ENCODE results near the gene EME2. TPM values are rescaled to one million over a fixed set of nuclear protein-coding genes. Genes with fewer than 3 reads are reported as not detected.

The EME2 gene
- total RNA-seq, 1 donor from 2014 or later: 7.1 TPM

DNA sequence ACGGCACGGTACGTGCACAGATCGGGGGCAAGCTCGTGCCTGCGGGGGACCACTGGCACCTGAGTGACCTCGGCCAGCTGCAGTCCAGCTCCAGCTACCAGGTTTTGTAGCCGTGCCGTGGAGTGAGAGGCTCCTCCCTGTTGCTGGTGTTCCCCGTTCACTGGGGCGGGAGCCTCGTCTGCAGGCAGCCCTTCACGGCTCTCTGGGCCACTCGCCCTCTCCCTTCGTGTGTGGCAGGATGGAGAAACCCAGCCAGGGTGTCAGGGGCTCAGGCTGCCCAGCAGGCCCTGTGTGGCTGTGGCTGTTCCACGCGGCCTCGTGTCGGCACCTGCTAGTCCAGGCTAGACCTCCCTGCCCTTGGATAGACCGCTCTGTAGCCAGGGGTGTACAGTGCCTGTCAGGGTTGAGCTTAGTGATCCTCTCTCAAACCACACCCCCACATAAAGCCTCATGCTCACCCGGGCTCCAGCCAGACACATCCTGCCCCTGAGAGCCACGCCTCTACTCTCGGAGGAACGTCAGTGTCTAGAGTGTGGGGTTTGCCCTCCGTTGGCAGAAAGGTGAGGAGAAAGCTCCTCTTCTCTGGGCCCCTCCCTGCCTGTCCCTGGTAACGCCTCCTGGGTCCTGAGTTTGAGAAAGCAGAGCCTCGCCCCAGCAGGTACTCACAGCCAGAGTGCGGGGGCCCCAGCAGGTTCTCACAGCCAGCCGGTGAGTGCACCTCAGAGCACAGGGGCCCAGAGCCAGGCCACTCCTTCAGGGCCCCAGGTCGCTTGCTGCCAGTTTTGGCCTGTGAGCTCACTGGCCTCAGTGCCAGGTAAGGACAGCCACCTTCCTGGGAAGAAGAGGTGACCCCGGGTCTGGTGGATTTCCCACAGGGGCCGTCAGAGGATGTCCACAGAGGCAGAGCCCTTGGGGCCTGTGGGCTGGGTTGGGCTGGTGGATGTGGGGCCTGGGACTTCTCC lies 29.0 kb upstream of the EME2 start:
- intact Hi-C loops (cut with DNase I): no loop called here
- DNase-seq (no peak), ATAC-seq (ENCODE audit: poor library complexity) (no peak)

DNA sequence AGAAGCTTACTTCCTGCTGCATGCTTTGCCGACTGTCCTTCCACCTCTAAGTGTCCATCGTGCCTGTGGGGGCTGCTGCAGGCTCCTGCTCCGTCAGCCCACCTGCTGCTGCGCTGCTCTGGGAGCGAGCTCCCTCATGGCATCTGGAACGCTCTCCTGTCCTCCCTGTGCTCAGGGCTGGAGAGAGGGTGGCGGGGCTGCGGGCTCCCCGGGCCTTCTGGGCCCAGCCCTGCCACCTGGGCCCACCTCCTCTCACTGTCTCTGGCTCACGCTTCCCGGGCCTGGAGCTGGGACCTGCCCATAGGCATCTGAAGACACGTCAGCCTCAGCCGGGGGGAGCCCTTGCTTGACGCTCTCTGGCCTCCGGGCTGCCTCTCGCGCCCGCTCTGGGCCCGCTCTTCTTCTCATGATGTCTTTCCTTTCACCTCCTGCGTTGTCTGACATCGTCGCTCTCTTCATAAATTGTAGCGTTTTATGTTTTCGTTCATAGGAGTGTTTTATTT lies 28.2 kb upstream of the EME2 start:
- ATAC-seq (ENCODE audit: poor library complexity): no peak
- no peak for DNase-seq
- intact Hi-C loops (cut with DNase I): no loop called here

DNA sequence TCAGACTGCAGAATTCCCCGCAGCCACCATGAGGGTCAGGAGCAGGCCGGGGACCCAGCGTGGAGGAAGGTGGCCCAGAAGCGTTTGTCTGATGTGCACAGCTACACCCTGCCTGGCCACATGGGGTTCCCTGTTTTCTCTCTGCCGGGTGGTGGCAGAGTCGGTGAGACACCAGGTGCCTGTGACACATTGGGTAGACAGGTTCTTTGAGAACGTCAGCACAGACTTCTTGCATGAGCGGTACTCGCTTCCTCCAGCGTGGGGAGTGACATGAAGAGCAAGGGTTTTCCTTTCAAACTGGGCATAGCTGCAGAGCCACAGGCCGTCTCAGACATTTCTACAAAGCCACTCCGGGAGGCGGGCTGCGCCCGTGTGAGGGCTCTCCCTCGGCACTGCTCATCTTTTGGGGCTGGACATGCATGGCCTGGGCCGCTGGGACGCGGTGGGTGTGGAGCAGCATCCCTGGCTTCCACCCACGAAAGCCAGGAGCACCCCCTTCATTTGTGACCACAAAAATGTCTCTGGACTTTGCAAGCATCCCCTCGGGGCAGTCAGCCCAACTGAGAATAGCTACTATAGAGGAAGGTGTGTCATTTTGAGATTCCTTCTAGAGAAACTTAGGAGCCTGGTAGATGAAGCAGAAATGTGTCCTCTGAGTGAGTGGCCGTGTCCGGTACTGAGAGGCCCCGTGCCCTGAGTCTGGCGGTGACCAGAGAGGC lies 27.3 kb upstream of the EME2 start:
- ATAC-seq (ENCODE audit: poor library complexity): no peak
- DNase-seq: no peak
- intact Hi-C loops (cut with DNase I): no loop called here

DNA sequence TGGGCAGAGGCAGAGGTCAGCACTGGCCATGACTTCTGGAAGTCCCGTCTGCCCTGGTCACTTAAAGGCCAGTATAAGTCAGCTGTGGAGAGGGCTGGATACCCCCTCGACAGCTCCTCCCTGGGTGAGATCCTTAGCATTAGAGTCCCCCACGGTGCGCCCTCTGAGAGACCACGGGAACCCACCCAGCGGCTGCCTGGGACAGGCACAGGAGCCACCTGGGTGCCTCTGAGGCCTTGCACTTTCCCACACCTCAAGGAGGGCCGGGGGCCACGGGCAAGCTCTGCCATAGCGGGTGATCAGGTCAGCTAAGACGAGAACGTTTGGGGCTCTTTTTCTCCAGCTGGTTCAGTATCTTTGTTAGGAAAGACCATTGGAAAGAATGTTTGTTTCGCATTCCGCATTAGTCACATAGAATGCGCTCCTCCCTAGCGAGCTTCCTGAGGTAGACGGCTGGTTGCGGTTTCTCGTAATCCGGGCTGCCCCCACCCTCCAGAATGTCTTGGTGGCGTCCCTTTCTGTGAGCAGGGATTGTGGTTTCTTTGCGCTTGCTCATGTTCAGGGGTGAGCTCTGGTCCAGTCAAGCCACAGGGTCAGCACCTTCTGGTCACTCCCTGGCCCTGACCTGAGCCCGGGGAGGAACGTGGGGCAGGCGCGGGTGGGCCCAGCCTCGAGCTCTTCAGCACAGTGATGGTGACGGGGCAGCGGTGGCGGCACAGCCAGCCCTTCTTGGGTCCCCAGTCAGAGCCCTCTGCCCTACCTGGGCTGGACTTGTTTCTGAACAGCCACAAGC lies 26.5 kb upstream of the EME2 start:
- DNase-seq: no peak
- no peak for ATAC-seq (ENCODE audit: poor library complexity)
- intact Hi-C loops (cut with DNase I): no loop called here

DNA sequence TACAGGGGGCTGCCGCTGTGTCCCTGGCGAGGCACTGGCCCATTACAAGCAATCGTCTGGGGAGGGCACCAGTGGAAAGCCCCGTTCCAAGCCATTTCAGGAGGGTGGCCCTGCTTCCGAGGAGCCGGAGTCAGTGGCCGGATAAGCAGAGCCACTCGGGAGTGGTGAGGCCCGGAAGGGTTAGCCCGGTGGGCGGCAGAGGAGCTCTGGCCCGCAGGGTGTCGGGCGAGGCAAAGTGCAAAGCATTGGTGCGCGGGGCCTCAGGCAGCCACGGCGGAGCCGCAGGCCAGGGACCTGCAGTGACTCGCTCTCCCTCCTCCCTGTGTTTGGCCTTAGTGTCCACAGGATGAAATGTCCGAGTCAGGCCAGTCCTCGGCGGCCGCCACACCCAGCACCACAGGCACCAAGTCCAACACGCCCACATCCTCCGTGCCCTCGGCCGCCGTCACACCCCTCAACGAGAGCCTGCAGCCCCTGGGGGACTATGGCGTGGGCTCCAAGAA lies 25.9 kb upstream of the EME2 start:
- intact Hi-C loops (cut with DNase I): no loop called here
- ATAC-seq (ENCODE audit: poor library complexity) (no peak), DNase-seq (no peak)

DNA sequence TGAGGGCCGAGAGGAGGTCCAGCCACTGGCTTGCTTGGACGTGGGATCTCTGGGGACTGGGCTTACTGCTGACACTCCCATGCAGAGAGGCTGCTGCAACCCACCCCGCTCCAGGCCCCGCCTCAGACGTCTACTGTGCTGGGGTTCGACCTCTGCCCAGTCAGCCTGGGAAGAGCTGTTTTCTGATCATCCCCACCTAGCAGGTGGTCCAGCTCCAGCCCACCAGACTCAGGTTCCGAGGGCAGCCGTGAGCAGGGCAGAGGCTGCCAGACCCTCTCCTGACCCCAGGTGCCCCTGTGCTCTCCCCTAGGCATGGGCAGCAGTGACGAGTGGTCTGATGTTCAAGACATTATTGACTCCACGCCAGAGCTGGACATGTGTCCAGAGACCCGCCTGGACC lies 24.7 kb upstream of the EME2 start:
- DNase-seq (no peak), ATAC-seq (ENCODE audit: poor library complexity) (no peak)
- intact Hi-C loops (cut with DNase I): no loop called here

DNA sequence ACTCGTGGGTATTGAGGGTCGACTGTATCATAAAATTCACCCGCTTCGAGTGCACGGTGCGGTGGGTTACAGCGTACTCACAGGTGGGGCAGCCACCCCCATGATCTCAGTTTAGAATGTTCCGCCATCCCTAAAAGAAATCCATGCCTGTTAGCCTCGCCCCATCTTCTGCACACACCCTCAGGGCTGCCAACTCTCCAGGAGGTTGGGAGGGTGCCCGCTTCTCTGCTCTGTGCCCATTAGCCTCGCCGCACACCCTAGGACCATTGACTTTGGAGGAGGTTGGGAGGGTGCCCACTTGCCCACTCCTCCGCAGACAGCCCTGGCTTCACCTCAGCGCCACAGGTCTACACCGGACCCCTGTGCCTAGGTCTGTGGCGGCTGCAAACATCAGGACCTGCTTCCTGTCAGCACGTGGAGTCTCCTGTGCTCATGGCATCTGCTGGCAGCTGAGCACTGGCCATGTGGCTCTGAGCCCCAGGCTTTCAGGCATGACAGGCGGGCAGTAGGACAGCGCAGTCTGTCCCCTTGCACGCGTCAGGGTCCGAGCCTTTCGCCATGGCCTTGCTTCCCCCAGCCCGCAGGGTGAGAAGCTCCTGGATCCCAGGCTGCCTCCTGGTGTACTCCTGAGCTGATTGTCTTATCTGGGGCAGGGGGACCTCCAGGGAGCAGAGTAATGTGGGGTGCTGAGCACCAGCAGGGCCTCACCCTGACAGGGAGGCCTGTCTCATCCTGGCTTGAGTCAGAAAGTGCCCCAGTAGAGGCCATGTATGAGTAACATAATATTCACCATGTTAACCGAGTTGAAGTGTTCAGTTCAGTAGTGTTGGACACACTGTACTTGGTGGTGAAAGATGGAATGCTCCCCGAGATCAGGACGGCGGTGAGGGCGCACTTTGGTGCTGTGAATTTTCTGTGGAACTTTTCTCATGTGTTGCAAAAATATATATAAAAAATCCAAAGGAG lies 23.2 kb upstream of the EME2 start:
- ATAC-seq (ENCODE audit: poor library complexity) (no peak), DNase-seq (no peak)
- intact Hi-C loops (cut with DNase I): no loop called here

DNA sequence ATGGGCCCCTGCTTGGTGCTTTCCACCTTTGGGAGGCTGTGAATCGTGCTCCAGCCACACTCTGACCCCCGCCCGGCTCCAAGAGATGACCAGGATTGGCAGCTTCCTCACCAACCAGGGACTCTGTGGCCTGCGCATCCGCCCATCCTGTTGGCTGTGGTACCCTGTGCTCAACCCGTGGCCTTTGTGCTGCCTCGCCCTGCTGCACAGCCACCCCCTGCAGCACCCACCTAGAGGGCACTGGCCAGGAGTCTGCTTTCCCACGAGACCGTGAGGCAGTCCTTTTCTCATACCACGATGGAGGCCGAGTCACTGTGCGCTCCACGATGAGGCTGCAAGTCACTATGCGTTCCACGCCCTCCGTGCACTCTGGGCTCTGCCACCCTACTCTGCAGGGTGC lies 20.7 kb upstream of the EME2 start:
- DNase-seq (no peak), ATAC-seq (ENCODE audit: poor library complexity) (no peak)
- intact Hi-C loops (cut with DNase I): no loop called here

DNA sequence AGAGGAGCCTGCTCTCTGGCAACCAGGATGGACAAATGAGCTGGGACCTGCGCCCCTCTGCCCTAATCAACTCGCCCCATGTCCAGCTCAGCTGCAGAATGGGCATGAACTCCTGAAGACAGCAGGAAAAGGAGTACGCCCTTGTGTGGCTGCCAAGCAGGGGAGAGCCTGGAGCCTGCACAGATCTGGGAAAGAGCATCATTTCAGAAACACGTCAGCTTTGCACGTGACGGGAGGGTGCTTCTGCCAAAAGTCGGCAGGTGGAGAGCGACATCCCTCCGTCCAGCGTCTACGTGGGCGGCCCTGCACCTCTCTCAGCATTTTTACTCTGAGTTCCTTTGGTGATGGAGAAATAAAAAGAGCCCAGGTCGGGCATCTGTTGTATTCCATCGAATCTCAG lies 19.8 kb upstream of the EME2 start:
- DNase-seq: no peak

DNA sequence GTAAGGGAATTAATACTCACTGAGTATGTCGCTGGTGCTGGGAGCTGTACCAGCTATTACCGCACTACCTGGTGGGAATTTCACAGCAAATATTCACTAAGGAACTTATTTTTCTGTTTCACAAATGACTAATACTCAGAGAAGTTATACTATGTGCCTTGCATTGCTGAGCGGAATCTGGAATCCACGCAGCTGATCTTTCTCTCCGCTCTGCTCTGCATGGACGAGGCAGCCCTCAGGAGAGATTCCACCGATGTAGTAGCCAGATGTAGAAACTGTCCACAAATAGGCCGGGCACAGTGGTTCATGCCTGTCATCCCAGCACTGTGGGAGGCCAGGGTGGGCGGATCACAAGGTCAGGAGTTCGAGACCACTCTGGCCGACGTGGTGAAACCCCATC lies 18.4 kb upstream of the EME2 start:
- ATAC-seq (ENCODE audit: poor library complexity) (no peak), DNase-seq (no peak)
- intact Hi-C loops (cut with DNase I): no loop called here

More for the DNA sequence above, 19.8 kb upstream of the EME2 start:
- intact Hi-C loops (cut with DNase I): no loop called here
- no peak for ATAC-seq (ENCODE audit: poor library complexity)

DNA sequence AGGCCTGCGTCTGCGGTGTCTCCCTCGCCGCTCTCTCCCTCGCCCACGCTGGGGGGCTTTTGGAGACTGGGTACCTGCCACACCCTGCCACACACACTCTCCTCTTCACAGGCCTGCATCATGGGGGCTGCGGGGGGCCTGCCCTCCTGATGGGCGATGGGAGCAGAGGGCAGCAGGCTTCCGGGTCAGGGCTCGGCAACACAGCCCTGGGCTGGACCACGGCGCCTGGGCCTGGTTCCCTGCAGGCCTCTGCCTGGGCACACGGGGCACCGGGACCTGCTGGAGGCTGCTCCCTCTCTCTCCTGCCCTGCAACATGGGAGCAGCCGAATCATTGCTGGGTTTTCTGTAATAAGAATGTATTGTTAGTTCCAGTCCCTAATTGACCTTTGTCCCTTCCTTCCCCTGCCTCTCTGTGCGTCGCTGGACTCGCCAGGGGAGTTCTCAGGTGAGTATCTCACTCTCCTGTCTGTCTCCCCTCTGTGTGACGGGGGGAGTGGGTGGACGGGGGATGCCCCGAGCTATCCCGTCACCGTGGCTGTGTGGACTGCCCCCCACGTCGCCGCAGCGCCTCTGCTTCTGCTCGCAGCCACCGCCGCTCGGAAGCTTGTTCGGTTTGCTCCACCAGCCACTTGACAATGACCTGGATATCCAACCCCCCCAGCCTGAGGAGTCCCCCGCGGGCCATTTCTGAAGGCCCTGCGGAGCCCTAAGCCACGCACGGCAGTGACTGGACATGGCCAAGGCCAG lies 14.7 kb upstream of the EME2 start:
- intact Hi-C loops (cut with DNase I): no loop called here
- no peak for DNase-seq
- no peak for ATAC-seq (ENCODE audit: poor library complexity)

DNA sequence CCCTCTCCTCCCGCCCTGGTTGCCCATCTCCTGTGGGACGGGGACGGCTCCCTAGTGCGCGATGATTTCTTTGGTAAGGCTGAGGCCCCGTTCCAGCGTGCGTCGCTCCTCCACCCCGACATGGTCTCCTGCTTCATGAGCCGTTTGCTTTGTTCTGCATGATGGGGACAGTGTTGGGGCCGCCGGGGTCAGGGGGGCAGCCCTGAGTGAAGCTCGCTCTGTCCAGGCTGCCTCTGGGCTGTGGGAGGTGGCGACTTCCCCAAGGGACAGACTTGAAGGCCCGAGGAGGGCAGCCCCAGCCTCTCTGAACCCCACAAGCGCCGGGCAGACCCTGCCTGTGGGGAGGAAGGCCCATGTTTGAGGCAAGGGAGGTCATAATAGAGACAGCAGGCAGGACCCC lies 13.7 kb upstream of the EME2 start:
- intact Hi-C loops (cut with DNase I): no loop called here
- ATAC-seq (ENCODE audit: poor library complexity): no peak
- no peak for DNase-seq

DNA sequence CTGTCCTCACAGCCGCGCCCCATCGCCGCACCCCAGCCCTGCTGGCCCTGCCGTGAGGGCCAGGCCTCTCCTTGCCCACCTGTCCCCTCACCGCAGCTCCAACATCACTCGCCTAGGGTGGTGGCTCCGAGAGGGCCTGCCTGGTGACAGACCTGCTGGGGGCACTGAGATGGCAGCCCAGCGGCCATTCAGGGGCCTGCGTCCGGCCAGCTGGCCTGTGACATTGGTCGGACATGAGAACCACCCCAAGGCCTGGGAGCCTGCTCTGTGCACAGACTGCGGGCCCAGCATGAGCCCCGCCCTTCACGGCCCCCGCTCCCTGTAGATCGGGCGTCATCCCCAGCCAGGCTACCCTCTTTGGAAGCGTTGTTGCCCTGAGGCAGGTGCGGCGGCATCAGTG lies 13.1 kb upstream of the EME2 start:
- DNase-seq (no peak), ATAC-seq (ENCODE audit: poor library complexity) (no peak)
- intact Hi-C loops (cut with DNase I): no loop called here

DNA sequence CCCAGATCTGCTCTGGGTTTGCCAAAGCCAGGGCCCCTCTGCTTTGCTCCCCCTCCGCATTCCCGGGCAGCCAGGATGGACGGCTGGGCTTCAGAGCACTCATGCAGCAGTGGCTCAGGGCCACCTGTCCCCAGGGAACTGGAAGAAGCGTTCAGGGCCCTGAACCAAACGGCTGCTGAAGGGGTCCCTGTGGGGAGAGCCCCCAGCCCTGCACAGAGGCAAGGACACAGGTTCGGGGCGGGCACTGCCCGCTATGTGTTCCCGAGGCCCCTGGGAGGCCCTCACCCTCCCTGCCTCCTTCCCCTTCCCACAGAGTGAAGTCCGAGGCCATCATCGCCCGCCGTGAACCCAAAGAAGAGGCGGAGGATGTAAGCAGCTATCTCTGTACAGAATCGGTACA lies 11.7 kb upstream of the EME2 start:
- ATAC-seq (ENCODE audit: poor library complexity) (no peak), DNase-seq (no peak)
- intact Hi-C loops (cut with DNase I): no loop called here

DNA sequence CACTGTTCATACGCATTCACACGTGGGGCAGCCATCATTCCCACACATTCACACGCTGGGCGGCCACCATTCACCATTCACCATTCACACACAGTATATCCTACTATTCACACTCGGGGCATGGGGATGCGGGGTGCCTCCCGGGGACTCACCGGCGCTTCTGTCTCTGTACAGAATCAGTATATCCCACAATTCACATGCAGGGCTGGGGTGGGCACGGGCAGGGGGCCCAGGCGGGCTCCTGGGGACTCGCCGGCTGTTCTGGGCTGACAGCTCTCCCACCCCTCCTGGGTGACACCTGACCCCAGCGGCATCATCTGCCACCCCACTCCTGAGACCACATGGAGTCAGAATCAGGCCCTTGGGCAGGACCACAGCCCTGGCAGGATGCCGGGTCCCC lies 10.9 kb upstream of the EME2 start:
- ATAC-seq (ENCODE audit: poor library complexity) (no peak), DNase-seq (no peak)
- intact Hi-C loops (cut with DNase I): no loop called here

DNA sequence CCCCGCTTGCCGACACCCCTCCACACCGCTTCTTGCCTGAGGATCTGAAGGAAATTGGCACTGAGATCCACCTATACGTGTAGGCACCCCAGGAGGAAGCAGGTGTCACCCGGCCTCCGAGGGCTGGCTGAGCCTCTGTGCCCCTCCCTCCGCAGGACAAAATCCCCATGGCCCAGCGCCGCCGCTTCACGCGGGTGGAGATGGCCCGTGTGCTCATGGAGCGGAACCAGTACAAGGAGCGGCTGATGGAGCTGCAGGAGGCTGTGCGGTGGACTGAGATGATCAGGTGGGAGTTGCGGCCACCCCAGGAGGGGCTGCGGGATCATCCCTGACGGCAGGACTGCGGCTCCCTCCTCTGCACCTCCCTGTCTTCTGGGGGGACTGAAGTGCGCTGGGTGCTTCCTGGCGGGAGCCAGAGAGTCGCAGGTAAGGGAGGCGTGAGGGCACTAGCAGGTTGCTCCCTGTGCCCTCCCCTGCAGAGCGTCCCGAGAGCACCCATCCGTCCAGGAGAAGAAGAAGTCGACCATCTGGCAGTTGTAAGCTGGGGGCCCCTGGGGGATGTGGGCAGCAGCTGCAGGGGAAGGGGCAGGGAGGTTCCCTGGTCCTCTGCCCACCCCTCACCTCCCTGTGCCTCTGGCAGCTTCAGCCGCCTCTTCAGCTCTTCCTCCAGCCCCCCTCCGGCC lies 10.3 kb upstream of the EME2 start:
- ATAC-seq (ENCODE audit: poor library complexity) (no peak), DNase-seq (no peak)
- intact Hi-C loops (cut with DNase I): no loop called here

All from Right ventricle myocardium superior (tissue), 1 donor.